OCI-LY3 (cell line): ENCODE measurements around the gene POLR3K.

ENCODE experiments used
- H2AFZ ChIP-seq: fragments of 200-600, 300-600 bp; shearing (Covaris generic); 2 replicates; pipeline ENCODE4 v1.6.0; 2014; ENCODE audit warnings: antibody characterized with exemption, low read depth, low read length
- H3K27ac ChIP-seq: fragments of 200-600, 300-600 bp; sonication (generic); 2 replicates; pipeline ENCODE4 v1.5.1; 2014; ENCODE audit warnings: mild to moderate bottlenecking, low read length, moderate library complexity, mixed read lengths
- H3K27me3 ChIP-seq: fragments of 200-600, 300-600 bp; sonication (generic); 2 replicates; pipeline ENCODE4 v1.6.1; 2014; ENCODE audit warnings: low read depth, low read length, mixed read lengths
- H3K36me3 ChIP-seq: fragments of 200-600, 300-600 bp; sonication (generic); replicated peaks from 2 replicates; pipeline ENCODE3; 2014; ENCODE audit warnings: low read depth, low read length, mixed read lengths
- H3K4me1 ChIP-seq: fragments of 300-600, 200-600 bp; sonication (generic); 2 replicates; pipeline ENCODE4 v1.6.1; 2014; ENCODE audit warnings: low read length, mixed read lengths
- H3K4me2 ChIP-seq: fragments of 200-600, 300-600 bp; sonication (generic); 2 replicates; pipeline ENCODE4 v1.6.1; 2014; ENCODE audit warnings: low read length, mixed read lengths
- H3K4me3 ChIP-seq: fragments of 300-600, 200-600 bp; sonication (generic); 2 replicates; pipeline ENCODE4 v1.5.1; 2014; ENCODE audit warnings: antibody characterized with exemption, mild to moderate bottlenecking, low read length, moderate library complexity
- H3K79me2 ChIP-seq: fragments of 300-600, 200-600 bp; shearing (Covaris generic); 2 replicates; pipeline ENCODE4 v1.6.1; 2014; ENCODE audit warnings: mild to moderate bottlenecking, low read length, mixed read lengths
- H3K9ac ChIP-seq: fragments of 300-600, 200-600 bp; shearing (Covaris generic); 2 replicates; pipeline ENCODE4 v1.6.0; 2014; ENCODE audit warnings: mild to moderate bottlenecking, low read length, moderate library complexity
- H3K9me3 ChIP-seq: fragments of 200-600, 300-600 bp; shearing (Covaris generic); 2 replicates; pipeline ENCODE4 v1.6.1; 2014; ENCODE audit warnings: low read length, mixed read lengths; ENCODE audit not compliant: insufficient read depth
- H4K20me1 ChIP-seq: fragments of 200-600, 300-600 bp; sonication (generic); 2 replicates; pipeline ENCODE4 v1.6.1; 2016; ENCODE audit warnings: low read length, mixed read lengths; ENCODE audit not compliant: insufficient read depth
- EZH2phosphoT487 ChIP-seq: fragments of 200-600 bp; shearing (Covaris generic); IDR thresholded peaks from 2 replicates; pipeline ENCODE4 v1.6.1; 2018; ENCODE audit warnings: antibody characterized with exemption, mixed run types, low read depth
- TF ChIP-seq, protein P1 (sequence below): fragments of 200-600, 300-600 bp; sonication (generic); IDR thresholded peaks from 2 replicates; pipeline ENCODE4 v1.5.1; 2014; ENCODE audit warnings: antibody characterized with exemption, low read length, low read depth

POLR3K gene

GRCh38 chr16:92431-93339 lies 39.3 kb upstream of the POLR3K start:
- Histone ChIP-seq H2AFZ (no peak overlapping the region), H3K36me3 (peaks cover 40% of the 10 kb centered on the region), H3K9ac (no peak overlapping the region)

GRCh38 chr16:91484-91883 lies 38.1 kb upstream of the POLR3K start:
- H4K20me1 ChIP-seq: no peaks in the 10 kb centered on the region; the same call in none of the 2 replicates
- no peak overlapping the region for H3K9ac ChIP-seq
- H3K79me2 ChIP-seq: no peaks in the 10 kb centered on the region
- peaks cover 47% of the 10 kb centered on the region for H3K36me3 ChIP-seq
- TF ChIP-seq, protein P1, sequence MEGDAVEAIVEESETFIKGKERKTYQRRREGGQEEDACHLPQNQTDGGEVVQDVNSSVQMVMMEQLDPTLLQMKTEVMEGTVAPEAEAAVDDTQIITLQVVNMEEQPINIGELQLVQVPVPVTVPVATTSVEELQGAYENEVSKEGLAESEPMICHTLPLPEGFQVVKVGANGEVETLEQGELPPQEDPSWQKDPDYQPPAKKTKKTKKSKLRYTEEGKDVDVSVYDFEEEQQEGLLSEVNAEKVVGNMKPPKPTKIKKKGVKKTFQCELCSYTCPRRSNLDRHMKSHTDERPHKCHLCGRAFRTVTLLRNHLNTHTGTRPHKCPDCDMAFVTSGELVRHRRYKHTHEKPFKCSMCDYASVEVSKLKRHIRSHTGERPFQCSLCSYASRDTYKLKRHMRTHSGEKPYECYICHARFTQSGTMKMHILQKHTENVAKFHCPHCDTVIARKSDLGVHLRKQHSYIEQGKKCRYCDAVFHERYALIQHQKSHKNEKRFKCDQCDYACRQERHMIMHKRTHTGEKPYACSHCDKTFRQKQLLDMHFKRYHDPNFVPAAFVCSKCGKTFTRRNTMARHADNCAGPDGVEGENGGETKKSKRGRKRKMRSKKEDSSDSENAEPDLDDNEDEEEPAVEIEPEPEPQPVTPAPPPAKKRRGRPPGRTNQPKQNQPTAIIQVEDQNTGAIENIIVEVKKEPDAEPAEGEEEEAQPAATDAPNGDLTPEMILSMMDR: no peak
- TF ChIP-seq EZH2phosphoT487: no peak
- H3K27ac ChIP-seq: no peak overlapping the region
- H3K4me1 ChIP-seq: no peaks in the 10 kb centered on the region
- H3K4me2 ChIP-seq: no peak overlapping the region
- no peak overlapping the region for H3K4me3 ChIP-seq
- H3K9me3 ChIP-seq: no peaks in the 10 kb centered on the region
- no peaks in the 10 kb centered on the region for H3K27me3 ChIP-seq
- no peak overlapping the region for H2AFZ ChIP-seq

More at GRCh38 chr16:92431-93339, 39.3 kb upstream of the POLR3K start:
- Histone ChIP-seq H3K27ac (no peak overlapping the region), H3K79me2 (no peaks in the 10 kb centered on the region), H4K20me1 (no peaks in the 10 kb centered on the region; the same call in none of the 2 replicates), H3K4me2 (no peak overlapping the region), H3K4me3 (no peak overlapping the region), H3K4me1 (peaks cover 3% of the 10 kb centered on the region; the same call in 1 of the 2 replicates), H3K27me3 (no peaks in the 10 kb centered on the region), H3K9me3 (no peaks in the 10 kb centered on the region)
- TF ChIP-seq EZH2phosphoT487: no peak
- TF ChIP-seq, protein P1: no peak

DNA sequence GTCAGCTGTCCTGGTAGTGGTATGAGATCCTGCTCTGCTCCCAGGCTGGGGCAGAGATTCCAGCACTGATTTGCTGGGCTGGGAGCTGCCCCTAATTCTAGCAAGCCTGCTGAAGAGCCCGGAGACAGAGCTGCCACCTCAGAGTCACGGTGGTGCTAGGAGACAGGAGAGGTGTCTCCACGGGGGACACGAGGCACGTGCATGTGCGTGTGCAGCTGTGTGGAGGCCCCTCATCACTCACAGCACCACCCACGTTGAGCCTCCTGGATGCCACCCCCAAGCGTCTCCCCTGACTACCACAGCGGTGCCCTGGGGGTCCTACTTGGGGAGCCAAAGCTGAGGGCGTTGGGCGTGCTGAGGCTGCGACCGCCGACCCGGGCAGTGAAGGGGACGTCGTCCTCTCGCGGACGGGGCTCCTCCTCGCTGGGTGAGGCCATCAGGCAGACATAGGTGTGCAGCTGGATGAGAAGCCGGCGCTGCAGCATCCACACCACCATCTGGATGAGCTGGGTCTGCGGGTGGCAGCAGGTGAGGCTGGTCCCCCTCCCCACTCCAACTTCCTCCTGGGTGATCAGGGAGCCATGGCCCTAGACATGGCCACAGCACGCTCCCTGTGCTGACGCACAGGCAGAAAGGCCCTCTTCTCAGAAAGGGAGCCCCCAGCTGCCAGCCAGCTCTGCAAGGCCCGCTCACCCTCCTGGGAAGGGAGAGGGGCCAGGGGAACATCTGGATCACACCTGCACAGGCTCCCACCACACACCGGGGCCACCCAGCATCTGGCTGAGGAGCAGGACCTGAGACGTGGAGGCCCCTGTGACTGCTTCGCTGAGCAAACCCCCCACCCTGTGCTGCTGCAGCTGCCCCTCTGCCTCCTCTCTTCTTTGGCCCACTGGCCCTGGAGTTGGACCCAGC lies 36.2 kb upstream of the POLR3K start:
- Histone ChIP-seq H3K27me3 (no peaks in the 10 kb centered on the region), H3K27ac (no peak overlapping the region), H3K79me2 (no peaks in the 10 kb centered on the region), H2AFZ (no peak overlapping the region), H3K4me3 (no peak overlapping the region), H3K9me3 (no peaks in the 10 kb centered on the region), H3K9ac (no peak overlapping the region), H3K4me1 (peaks cover 13% of the 10 kb centered on the region), H3K36me3 (peaks cover 54% of the 10 kb centered on the region), H4K20me1 (no peaks in the 10 kb centered on the region; the same call in none of the 2 replicates), H3K4me2 (no peak overlapping the region)
- TF ChIP-seq, protein P1: no peak
- TF ChIP-seq EZH2phosphoT487: no peak
